DND-41 (cell line): Measurements from ENCODE around the gene FNDC10.
"Not testable (repeated sequence)": the region's sequence is repeated elsewhere in the genome, so short reads cannot be mapped to it uniquely, and the experiment has no call there.

ENCODE experiments used
- ATAC-seq: fragments of 200-7000 bp; cut with Tn5 transposase; 3 replicates; pipeline ENCODE4 v1.9.1; 2021; ENCODE audit warnings: low read depth; ENCODE audit not compliant: insufficient read depth
- DNase-seq: peaks from one replicate; pipeline ENCODE4 v3.0.0-alpha.2; 2020
- H2AFZ ChIP-seq: 2 replicates; pipeline ENCODE4 v1.6.0; 2012; ENCODE audit warnings: low read depth, low read length
- H3K27ac ChIP-seq: 2 replicates; pipeline ENCODE4 v1.5.1; 2012; ENCODE audit warnings: low read length, inconsistent platforms
- H3K27me3 ChIP-seq: fragments of 200-600 bp; sonication (generic); 2 replicates; pipeline ENCODE4 v1.6.0; 2012; ENCODE audit warnings: low read length, mild to moderate bottlenecking, inconsistent platforms; ENCODE audit not compliant: insufficient read depth, poor library complexity
- H3K36me3 ChIP-seq: 2 replicates; pipeline ENCODE4 v1.5.1; 2012; ENCODE audit warnings: low read length, inconsistent platforms; ENCODE audit not compliant: insufficient read depth
- H3K4me1 ChIP-seq: 2 replicates; pipeline ENCODE4 v1.5.1; 2012; ENCODE audit warnings: mild to moderate bottlenecking, low read length; ENCODE audit not compliant: insufficient read depth
- H3K4me2 ChIP-seq: 2 replicates; pipeline ENCODE4 v1.6.0; 2012; ENCODE audit warnings: mild to moderate bottlenecking, moderate library complexity, low read length, inconsistent platforms; ENCODE audit not compliant: insufficient read depth
- H3K4me3 ChIP-seq, 2 experiments: fragments of 200-600 bp in 1 of 2; shearing (Covaris generic) in 1 of 2; 2 replicates each; pipeline ENCODE4 v1.5.1; 2012 to 2016; ENCODE audit warnings: inconsistent platforms in 2 of 2, low read length in 2 of 2, mild to moderate bottlenecking in 2 of 2, low read depth in 1 of 2, moderate library complexity in 1 of 2
- H3K79me2 ChIP-seq: 2 replicates; pipeline ENCODE4 v1.6.0; 2012; ENCODE audit warnings: low read length, inconsistent platforms; ENCODE audit not compliant: insufficient read depth
- H3K9ac ChIP-seq: 2 replicates; pipeline ENCODE4 v1.6.0; 2012; ENCODE audit warnings: low read depth, mild to moderate bottlenecking, inconsistent platforms, low read length, moderate library complexity
- H3K9me3 ChIP-seq: 2 replicates; pipeline ENCODE4 v1.5.1; 2012; ENCODE audit warnings: low read length, moderate library complexity, mild to moderate bottlenecking, inconsistent platforms; ENCODE audit not compliant: insufficient read depth, severe bottlenecking
- H4K20me1 ChIP-seq: 2 replicates; pipeline ENCODE4 v1.6.0; 2012; ENCODE audit warnings: low read length; ENCODE audit not compliant: insufficient read depth
- CTCF ChIP-seq: IDR thresholded peaks from 2 replicates; pipeline ENCODE4 v1.5.1; 2012; ENCODE audit warnings: borderline replicate concordance, low read length, moderate library complexity, mild to moderate bottlenecking; ENCODE audit not compliant: poor library complexity, severe bottlenecking; ENCODE audit errors: extremely low read depth
- EZH2 ChIP-seq: IDR thresholded peaks from 3 replicates; pipeline ENCODE4 v1.6.1; 2012; ENCODE audit warnings: borderline replicate concordance, low read depth, mild to moderate bottlenecking, moderate library complexity, low read length, inconsistent platforms; ENCODE audit not compliant: severe bottlenecking

FNDC10 gene

GRCh38 chr1:1599935-1600860 is at the start of gene FNDC10:
Gene FNDC10, minus strand, starts transcription at chr1:1600135. Its CDS starts 120 bp downstream, at chr1:1600015.
- Histone ChIP-seq H3K4me3 (no peak within 1 kb of the TSS), H3K9me3 (no peaks in the 10 kb centered on the region), H3K79me2 (no peaks in the 10 kb centered on the region), H3K36me3 (no peaks in the 10 kb centered on the region), H3K27ac (no peak within 1 kb of the TSS), H4K20me1 (no peaks in the 10 kb centered on the region), H3K4me2 (no peak within 1 kb of the TSS), H3K9ac (no peak within 1 kb of the TSS), H2AFZ (no peak within 1 kb of the TSS), H3K27me3 (no peaks in the 10 kb centered on the region), H3K4me1 (no peaks in the 10 kb centered on the region)
- TF ChIP-seq CTCF, result no peak
- no peak for TF ChIP-seq EZH2
- no peak for DNase-seq
- ATAC-seq, result no peak

GRCh38 chr1:1648265-1648664 is 48.3 kb upstream of the FNDC10 start:
- H3K36me3 ChIP-seq, result peaks cover 58% of the 10 kb centered on the region
- not testable (repeated sequence) for DNase-seq

GRCh38 chr1:1647567-1648241 is 47.8 kb upstream of the FNDC10 start:
- H3K9me3 ChIP-seq, H3K4me2 ChIP-seq, H3K27me3 ChIP-seq, H3K4me3 ChIP-seq, H3K4me1 ChIP-seq, H2AFZ ChIP-seq, H3K9ac ChIP-seq, H4K20me1 ChIP-seq, DNase-seq, H3K79me2 ChIP-seq, H3K27ac ChIP-seq: not testable (repeated sequence)
- peaks cover 54% of the 10 kb centered on the region for H3K36me3 ChIP-seq
- ATAC-seq, result 0 out of 3 replicates have a peak, but pooled peaks have one; percentile 23

More at GRCh38 chr1:1648265-1648664, 48.3 kb upstream of the FNDC10 start:
- not testable (repeated sequence) for H3K9me3 ChIP-seq, H3K4me1 ChIP-seq, H3K27me3 ChIP-seq, H3K4me2 ChIP-seq, H2AFZ ChIP-seq, H3K9ac ChIP-seq, ATAC-seq, H3K4me3 ChIP-seq, H3K79me2 ChIP-seq, H3K27ac ChIP-seq, H4K20me1 ChIP-seq

- H3K27me3 ChIP-seq, H3K9me3 ChIP-seq, H3K79me2 ChIP-seq, H3K4me2 ChIP-seq, H3K4me1 ChIP-seq, H3K9ac ChIP-seq, H4K20me1 ChIP-seq, DNase-seq, H2AFZ ChIP-seq, H3K4me3 ChIP-seq, H3K27ac ChIP-seq, ATAC-seq: not testable (repeated sequence)
- H3K36me3 ChIP-seq, result peaks cover 40% of the 10 kb centered on the region
Measured at GRCh38 chr1:1646326-1646725, 46.4 kb upstream of the FNDC10 start.

GRCh38 chr1:1640711-1641461 is 41.0 kb upstream of the FNDC10 start:
- H3K27me3 ChIP-seq, DNase-seq, H3K9ac ChIP-seq, H3K4me1 ChIP-seq, H3K4me2 ChIP-seq, ATAC-seq, H3K79me2 ChIP-seq, H4K20me1 ChIP-seq, H2AFZ ChIP-seq, H3K27ac ChIP-seq, H3K9me3 ChIP-seq, H3K4me3 ChIP-seq: not testable (repeated sequence)
- H3K36me3 ChIP-seq, result peaks cover 18% of the 10 kb centered on the region

- H3K4me1 ChIP-seq, H2AFZ ChIP-seq, H4K20me1 ChIP-seq, DNase-seq, H3K79me2 ChIP-seq, H3K9ac ChIP-seq, ATAC-seq, H3K4me3 ChIP-seq, H3K27me3 ChIP-seq, H3K4me2 ChIP-seq, H3K27ac ChIP-seq, H3K9me3 ChIP-seq: not testable (repeated sequence)
- H3K36me3 ChIP-seq, result peaks cover 14% of the 10 kb centered on the region
Measured at GRCh38 chr1:1640081-1640480, 40.1 kb upstream of the FNDC10 start.
